ENCODE data around the gene CCNY.

CCNY gene

DNA sequence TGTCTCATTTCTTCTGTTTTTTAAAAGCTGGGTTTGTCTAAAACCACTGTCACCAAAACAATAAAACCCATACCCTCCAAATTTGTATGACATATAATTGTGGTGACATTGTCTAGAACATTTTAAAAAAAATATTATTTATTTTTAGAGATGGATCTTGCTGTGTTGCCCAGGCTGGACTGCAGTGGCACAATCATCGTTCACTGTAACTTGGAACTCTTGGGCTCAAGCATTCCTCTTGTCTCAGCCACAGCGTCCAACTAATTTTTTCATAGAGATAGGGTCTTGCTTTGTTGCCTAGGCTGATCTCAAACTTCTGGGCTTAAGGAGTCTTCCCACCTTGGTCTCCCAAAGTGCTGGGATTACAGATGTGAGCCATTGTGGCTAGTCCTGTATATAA is 116.5 kb downstream of the CCNY start:
- no peak for DNase-seq (ENCODE audit: low spot score)

DNA sequence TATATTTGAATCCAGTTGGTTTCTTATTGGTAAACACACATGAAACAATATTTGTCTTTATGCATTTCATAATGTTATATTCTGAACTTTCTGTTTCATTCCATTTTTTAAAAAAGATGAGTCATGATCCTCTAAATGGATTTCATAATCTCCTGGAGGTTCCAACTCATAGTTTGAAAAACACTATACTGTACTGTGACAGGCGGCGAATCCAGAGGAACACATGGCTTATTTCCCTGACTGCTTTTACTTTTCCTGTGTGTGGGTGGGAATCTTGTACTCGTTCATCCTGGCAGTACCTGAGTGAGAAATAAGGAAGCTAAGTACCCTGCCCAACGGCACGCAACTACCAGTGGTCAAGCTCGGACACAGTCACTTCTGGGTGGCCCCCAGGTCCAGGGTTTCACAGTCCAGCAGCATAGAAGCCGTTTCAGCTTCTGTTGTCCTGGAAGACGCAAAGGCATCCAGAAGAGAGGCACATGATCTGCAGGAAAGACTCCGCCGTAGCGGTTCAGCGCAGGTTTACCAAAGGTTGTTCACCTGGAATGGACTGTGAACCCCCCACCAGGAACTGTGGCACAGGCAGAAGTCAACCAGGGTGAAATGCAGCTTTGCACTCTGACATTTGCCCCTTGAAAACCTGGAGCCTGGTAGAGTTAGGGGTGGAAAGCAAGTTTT is 117.7 kb downstream of the CCNY start:
- DNase-seq (ENCODE audit: low spot score): no peak

DNA sequence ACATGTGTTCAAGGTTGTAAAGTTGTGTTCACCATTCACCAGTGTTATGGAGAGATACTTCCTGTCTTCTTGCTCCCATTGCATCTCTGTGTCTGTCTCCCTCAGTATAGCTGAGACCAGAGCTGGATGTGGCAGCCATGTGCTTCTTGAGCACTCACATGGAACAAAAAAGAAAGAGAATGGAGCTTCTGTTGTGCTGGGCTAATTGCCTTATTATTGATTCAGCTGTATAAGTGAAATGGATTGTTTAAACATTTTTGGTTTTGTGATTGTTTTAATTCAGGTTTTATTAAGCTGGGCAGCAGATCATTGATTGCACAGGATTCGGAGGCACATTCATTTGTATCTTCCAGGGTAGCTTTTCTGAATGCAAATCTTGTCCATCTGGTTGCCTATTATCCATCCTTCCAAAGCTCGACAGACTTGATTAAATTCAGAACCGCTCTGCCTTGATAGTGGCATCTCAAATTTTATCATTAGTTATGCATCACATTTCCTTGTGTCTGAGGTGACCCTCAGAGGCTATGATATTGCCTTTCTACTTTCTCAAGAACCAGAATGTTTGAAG is 119.9 kb downstream of the CCNY start:
- DNase-seq (ENCODE audit: low spot score): no peak

DNA sequence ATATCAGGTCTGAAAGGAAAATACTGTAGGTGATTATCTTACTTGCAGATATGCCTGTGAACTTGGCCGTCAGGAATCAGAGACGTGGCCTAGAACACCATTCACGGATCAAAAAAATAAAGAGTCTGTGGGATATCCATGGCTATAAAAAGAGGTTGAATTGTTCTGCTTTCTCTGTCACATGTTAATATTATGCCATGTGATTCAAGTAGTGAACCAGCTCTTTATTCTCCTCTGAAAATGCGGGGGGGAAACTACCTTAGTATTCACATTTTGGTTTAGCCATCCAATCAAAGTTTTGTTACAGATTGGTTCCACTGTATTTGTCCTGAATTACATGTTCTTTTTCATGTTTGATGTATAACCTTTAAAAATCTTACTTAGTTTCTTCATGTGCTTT is 120.5 kb downstream of the CCNY start:
- no peak for DNase-seq (ENCODE audit: low spot score)

DNA sequence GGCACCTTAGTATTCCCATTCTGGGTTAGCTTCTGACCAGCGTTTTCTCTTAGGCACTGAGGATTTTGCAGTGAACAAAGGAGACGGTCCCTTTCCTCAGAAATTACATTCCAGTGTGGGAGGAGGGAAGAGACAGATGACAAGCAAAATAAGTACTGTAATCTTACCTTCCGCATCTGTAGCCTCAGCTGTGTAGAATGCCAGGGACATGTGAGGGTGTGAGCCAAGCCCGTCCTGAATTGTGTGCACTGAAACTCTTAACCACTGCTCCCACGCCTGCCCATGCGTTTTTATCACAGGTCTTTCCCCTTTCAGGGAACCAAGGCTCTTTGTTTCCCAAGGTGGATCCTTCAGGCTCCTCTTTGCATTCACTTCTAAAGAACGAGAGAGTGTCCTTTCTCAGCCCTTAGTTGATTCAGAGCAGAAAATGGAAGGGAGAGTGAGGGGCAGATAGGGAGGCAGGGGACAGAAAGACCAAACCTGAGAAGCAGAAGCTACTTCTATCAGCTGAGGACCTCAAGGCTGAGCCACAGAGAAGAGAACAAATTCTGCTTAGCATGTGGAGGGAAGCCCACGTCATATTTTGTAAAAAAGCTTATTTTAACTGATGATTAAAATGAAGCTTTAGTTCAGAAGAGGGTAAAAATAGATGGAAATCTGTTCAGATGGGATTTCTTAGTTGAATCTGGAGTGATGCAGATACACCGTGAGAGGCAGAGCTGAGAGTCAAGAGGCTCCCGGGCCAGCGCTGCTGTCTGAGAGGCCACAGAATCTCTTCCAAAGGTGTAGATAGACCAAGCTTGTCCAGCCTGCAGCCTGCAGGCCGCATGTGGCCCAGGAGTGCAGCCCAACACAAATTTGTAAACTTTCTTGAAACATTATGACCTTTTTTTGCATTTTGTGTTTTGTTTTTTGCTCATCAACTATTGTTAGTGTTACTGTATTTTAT is 122.5 kb downstream of the CCNY start:
- no peak for DNase-seq (ENCODE audit: low spot score)

DNA sequence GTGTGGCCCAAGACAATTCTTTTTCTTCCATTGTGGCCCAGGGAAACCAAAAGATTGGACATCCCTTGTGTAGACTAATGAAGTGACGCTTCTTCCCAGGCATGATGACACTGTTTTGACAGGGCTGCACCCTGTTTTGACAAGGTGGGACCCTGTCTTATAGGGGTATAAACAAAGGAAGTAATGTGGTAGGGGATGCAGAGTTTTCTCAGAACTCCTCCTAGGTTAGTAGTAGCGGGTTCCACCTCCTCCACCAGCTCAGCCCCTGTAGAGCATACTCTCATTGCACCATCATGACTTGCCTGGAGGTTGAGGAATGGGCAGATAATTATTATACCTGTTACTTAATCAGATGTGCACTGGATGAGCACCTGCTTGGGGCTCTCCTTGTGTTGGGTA is 123.1 kb downstream of the CCNY start:
- no peak for DNase-seq (ENCODE audit: low spot score)

DNA sequence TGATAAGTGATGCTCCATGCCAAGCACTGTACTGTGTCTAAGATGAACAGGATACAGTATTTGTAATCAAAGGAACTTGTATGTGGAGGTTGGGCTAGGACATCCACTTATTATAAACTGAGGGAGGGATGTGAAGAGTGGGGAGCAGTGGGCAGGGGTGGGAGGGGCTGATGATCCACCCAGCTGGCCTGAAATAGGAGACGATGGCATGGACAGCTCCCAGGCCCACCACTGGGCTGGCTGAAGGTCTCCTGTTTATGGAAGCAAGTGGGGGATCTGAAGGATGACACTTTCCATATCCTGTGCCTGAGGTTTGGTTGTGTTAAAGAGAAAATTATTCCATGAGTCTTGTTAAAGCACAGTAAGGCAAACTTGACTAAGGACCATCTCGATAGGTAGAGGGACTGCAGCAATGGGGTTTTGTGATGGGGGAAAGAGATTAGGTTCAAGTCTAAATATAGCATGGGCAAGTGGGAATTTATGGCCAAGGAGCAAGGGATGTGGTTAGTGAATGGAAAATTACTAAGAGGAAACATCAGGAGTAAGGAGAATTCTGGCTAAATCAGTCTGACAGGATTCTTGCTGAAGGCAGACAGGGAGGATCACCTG is 124.6 kb downstream of the CCNY start:
- DNase-seq (ENCODE audit: low spot score): no peak

DNA sequence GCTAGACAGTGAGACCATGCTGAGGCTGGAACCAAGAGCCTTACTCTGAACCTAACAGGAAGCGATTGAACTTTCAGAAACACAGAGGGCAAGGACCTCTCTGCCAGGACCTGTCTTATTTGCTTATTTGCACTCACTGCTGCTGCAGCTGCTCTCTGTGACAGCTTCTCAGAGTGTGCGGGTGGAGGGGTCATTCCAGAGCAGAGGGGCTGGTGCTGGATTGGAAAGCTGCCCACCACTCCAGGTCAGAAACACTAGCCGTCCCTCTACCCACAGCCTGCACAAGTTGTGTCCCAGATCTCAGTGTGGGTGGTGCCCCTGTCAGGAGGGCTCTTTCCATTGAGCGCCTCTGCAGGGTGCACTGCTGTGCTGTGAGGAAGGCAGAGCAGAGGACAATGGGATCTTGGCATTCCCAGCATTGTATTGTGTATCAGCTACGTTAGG is 126.2 kb downstream of the CCNY start:
- DNase-seq (ENCODE audit: low spot score): no peak

DNA sequence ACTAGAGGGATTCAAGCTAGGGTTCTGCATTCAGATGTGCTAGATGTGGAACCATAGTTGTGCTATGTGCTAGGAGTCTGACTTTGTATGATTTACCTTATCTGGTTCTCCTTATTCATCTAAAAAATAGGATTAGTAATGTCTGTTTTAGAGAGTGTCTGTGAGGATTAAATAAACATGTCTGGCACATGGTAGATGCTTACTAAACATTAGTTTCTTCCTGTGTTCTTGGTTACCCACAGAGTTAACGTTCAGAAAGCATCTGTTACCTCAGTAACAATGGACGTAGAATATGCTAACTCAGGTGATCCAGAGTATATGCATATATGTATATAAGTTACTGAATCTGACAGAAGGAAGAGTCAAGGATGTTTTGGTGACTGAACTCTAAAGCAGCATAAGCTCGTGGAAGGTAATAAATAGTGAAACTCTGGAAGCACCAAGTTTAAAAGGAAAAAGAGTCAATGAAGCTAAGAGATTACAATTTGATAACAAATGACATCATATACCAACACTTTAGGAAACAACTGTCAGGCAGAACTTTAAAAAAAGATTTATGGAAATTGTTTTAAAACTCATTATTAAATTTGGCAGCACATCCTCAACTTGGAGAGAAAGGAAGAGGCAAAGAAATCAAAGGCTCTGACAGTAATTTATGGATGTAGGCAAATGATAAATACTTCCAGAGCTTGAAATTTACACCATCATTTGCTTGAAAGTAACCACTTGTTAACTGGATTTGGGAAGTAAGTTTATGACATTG is 127.0 kb downstream of the CCNY start:
- no peak for DNase-seq (ENCODE audit: low spot score)

DNA sequence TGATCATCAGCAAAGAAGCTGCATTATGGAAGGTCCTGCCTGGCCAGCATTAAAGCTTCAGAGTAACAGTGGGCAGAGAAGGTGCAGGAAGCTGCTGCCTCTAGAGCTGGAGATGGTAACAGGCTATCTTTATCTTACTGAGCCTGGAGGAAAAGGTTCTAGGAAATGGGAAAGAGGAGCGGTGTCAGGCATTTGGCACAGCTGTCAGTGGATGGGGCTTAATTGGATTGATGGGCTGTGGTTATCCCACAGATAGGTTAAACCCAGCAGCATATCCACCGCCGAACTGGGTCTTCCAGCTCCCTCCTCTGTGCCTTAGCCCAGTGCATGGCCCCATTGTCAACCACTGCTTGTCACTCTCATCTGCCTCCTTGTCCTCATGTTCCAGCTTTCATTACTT is 127.6 kb downstream of the CCNY start:
- DNase-seq (ENCODE audit: low spot score): no peak

DNA sequence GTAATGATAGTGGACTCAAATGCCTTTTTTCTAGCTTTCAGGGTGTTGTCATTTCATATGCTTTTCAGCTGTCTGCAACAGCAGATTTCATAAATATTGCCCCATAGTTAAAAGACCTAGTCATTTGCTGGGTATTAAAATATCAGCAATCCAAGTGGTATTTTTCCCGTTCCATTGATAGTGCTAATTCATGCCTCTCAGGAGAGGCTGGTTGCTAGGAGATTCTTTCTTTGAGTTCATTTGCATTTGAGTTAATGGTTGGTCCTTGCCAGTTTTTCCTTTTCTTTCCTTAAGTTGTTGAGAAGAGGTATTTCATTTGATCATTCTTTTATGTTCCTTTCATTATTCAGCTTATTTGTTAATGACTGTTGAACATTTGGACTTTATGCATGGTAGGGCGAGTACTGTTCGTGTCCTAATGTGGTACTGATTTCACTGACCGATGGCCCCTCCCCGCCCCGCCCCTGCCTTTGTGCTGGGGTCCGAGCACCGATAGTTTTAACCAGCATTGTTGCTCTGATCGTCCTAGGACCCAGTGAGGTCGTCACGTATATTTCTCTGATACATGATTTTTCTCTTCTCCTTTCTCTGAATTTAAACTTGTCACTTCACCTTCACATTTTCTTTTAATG is 128.6 kb downstream of the CCNY start:
- no peak for DNase-seq (ENCODE audit: low spot score)

DNA sequence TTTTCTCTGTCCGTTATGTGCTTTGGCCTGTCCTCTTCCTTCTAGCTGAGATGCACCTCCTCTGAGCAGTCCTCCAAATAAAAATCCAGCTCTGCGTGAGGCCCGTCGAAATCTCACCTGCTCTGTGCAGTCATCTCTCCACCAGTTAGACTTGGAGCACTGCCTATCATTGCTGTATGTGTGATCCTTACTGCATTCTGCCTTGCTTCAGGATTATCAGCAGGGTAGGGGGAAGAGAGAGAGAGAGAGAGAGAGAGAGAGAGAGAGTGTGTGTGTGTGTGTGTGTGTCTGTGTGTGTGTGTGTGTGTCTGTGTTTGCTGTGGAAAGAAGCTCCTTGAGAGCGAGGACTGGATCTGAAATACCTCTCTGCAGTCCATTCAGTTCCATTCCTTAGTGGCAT is 129.4 kb downstream of the CCNY start:
- DNase-seq (ENCODE audit: low spot score): no peak

DNA sequence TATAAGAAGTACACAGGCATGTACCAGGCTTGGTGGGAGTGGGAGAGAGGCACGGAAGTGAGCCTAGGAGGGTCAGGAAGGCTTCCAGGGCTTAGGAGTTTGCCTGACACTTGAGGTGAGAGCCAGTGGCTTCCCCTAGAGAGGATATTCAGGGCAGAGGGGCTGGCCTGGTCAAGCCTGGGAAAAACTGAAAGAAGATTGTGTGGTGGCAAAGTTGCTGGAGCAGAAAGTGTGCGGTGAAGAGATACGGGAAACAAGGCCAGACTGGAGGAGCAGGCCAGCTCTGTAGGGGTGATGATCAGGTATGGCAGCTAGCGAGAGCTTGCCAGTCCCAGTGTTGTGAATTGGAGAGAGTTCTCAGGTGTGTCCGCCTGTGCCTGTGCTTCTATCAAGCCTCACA is 129.9 kb downstream of the CCNY start:
- DNase-seq (ENCODE audit: low spot score): no peak

DNA sequence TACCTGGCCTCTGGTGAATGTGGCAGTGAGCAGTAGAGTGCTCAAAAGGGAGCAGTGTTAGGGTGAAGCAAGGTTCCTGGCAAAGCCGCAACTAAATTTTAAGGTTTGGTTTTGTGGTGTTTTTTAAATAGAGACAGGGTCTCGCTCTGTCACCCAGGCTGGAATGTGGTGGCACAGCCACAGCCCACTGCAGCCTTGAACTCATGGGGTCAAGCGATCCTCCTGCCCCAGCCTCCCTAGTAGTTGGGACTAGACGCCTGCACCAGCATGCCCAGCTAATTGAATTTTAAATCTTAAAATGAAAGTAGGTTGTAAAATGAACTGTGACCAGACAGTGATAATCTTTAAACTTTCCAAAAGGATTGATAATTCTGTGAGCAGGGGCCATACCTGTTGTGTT is 130.4 kb downstream of the CCNY start:
- no peak for DNase-seq (ENCODE audit: low spot score)

DNA sequence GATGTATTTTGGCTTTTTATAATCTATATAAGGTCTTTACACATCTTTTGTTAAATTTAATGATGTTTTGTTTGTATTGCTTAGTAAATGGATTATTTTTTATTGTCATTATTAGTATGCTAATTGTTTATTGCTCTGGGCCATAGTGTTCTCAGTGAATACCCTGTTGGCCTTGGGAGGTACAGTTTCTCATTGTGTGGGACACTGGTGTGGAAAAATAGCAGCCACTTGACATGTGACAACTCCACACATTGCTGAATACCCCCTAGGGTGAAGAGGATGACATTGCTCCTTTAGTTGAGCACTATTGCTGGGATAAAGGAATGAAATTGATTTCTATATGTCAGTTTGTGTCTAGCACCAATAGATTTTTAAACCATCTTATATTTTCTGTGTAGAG is 130.9 kb downstream of the CCNY start:
- DNase-seq (ENCODE audit: low spot score): no peak

DNA sequence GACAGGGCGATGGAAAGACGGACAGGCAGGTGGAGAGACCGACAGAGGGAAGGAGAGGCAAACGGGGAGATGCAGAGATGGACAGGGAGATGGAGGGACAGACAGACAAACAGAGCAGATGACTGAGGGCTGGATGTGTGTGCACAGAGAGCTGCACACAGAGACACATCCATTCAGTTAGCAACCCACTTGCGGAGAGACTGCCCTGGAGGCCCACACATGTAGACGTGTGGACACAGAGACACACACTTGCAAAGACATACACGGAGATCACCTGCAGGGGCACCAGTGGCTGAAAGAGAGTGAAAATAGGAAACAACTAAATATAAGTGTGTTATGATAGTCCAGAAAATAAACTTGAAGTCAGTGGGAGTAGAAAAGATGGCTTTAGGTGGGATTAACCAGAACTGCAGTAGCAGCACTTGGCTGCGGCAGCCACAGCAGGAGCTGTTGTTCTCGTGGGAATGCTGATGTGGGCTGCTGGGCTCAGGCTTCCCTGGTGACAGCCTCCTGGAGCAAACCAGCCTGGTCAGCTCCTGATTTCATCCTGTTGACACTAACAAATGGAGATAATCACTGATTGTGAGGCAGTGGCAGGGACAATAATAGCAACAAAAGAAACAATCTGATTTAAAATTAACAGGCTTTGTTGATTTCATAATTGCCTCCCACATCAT is 134.1 kb downstream of the CCNY start:
- DNase-seq (ENCODE audit: low spot score): peak; percentile 62

DNA sequence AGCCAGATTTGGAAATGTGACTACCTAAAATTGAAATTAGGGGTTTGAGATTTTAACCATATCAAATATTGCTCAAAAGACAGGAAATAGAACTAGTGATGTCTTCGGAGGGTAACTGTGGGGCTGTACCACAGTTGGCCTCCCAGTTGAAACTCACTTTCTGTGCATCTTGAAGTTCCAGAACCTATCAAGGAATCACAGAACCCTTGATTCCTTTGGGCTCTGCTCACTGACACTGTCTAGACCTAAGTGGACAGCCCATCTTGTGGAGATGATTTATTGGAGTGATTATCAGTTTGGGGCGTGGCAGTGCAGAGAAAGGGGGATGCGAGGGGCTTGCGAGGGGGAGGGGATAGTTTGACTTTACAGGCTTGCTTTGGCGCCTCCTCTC is 134.6 kb downstream of the CCNY start:
- no peak for DNase-seq (ENCODE audit: low spot score)

DNA sequence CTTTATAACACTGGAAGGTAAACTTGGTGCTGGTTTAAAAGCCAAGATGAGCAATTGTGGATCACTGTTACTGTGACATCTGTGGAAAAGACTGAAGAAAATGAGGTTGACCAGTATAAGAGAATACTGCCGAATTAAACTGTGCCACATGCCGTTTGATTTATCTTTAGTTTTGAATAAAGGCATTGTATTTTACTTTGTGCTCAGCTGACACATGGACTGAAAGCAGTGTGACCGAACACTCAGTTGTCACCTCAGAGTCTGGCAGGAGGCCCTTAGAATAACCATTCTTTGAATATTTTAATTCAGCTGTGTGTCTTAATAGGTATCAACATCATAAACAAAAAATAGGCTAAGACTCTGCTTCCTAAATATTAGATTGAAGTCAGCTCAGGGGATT is 135.1 kb downstream of the CCNY start:
- DNase-seq (ENCODE audit: low spot score): no peak

DNA sequence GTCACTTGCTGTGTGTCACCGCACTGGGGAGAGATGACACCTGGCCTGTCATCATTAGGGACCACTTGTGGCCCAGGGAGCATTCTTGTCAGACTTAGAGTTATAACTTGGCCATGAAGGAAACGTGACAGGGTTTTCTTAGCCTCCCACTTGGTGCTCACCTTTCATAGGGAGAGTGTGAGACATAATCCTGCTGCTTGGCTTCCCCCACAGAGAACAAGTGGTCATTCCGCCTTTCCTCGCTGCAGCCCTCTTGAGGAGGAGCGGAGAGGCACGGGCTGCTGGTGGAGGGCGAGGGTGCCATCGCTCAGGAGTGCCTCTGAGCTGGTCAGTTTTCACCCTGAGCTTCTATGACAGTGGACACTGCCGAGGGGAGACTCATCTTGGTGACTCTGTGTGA is 143.8 kb downstream of the CCNY start:
- peak; percentile 38 for DNase-seq (ENCODE audit: low spot score)

DNA sequence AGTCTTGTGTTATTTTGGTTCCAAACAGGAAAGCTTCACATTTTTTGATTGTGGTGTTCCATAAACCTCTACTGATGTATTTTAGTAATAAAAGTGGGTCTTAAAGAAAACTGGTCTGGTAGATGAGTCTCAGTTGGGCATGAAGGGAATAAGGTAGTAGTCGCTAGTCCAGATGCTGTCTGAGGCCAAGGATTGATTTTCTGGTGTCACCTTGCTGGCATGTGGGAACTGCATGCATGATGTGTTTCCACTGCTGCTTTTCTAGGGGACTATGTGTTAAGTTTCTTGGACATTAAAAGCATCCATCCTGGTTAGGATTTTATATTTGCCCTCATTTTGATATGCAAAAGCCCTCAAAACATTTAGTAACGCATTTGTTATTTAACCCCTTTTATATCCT is 145.1 kb downstream of the CCNY start:
- DNase-seq (ENCODE audit: low spot score): no peak
